Stimulated activated CD4-positive, alpha-beta T cell treated with anti-CD3 and anti-CD28 coated beads, TNF-alpha, amount 100 ng/mL, for 48 hours (primary cell): Measurements from ENCODE around the gene GRIP1.

Source experiments
- DNase-seq, 3 donors: peaks; one replicate each; pipeline ENCODE4 v3.0.0-alpha.2; 2020; ENCODE audit warnings: low read depth in 3 of 3

Gene GRIP1

GRCh38 chr12:66380769-66381535, 297.9 kb downstream of the GRIP1 start:
- DNase-seq: no peak

- no peak for DNase-seq
Measured at GRCh38 chr12:66379616-66380015, 299.3 kb downstream of the GRIP1 start.

GRCh38 chr12:66375560-66375959, 303.3 kb downstream of the GRIP1 start:
- DNase-seq: no peak

DNA sequence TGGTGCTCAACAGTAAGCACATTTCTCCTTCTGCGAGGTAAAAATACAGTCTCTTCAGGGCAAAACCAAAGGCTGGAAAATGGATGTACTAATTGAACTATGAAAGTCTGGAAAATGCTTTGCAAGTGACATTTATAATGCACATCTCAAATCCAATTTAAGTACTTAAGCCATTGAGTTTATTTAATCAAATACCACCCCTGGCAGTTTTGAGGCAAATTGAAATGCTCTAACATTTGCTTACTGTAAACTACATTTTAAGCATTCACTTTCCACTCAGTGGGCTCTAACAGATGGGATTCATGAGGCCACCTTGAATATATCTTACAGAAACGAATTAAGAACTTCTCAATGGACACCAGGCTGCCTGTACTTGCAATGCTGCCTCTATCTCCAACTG, 306.9 kb downstream of the GRIP1 start:
- DNase-seq: no peak

DNA sequence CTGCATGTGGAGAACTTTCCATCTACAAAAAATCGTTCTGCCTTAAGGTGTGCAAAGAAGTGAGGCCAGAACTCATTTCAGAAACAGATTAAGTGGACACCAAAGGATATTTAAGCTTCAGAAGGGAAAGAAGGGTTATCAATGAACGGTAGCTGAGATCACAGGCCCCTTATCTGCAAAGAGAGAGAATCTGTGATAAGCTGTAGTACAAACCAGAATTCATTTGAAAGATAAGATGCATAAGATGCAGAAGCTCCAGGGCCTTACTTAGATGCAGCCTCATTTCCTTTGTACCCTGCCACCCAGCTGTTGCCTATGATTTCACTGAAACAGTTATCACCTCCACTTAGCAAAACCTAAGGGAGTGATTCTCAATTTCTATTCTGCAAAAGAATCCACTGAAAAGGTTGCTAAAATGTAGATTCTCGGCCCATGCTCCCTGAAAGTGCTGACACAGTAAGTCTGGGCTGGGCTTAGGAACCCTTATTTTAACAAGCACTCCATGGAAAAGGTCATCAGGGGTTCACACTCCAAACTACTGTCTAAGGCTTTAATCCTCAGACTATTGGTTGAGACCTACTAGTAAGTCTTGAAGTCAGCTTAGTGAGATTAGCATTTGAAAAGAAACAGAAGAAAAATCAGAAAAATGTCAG, 311.7 kb downstream of the GRIP1 start:
- no peak for DNase-seq

DNA sequence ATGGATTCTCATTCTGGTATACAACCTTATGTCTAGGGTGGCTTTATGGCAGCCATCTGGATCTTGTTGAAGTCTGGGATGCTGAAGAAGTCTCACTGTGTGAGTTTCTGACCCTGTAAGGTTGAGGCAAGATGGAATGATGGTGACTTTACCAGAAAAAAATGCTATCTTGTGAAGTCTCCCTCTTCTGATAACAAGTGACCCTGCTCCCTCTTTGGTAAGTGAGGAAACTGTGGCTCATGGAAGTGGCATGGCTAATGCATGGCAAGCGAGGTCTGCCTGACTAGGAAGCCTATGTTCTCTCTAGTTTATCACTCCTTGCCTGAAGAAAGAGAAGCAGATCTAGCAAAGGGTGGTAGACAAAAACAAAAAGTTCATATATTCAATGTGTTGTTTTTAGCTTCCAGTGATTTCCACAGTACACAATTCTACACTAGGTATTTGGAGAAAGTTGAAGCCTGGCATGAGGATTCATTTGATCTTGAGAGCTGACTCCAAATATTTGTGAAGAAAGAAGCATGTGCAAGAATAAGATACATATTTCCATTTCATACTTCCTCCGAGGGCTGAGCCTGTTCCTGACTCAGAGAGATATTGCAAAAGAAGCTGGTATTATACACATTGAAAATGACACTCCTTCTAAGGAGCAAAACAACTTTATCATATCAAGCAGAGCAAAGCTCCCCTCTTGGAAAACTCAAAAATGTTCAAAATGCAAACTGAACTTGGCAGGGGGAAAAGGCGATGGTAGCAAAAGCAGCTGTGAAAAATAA, 313.0 kb downstream of the GRIP1 start:
- no peak for DNase-seq

- no peak for DNase-seq
Measured at GRCh38 chr12:66361703-66362102, 317.2 kb downstream of the GRIP1 start.

- no peak for DNase-seq
Measured at GRCh38 chr12:66359300-66359699, 319.6 kb downstream of the GRIP1 start.

DNA sequence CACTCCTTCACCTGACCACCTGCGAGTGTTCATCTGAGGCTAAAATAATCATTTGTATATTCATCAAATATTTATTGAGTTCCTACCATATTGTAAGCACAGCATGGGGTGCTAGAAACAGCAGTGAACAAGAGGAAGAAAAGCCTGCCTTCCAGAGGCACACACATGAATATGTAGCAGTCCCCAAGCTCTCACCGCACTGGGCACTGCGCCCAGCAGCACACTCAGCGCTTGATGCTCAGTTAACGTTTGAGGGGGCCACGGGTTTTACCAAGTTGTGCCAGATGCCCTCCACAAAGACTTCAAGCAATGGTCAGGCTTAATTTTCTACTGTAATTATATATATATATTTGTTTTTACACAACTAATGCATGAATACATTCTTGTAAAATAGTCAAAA, 324.6 kb downstream of the GRIP1 start:
- no peak for DNase-seq

- DNase-seq: no peak
Measured at GRCh38 chr12:66352899-66353298, 326.0 kb downstream of the GRIP1 start.

DNA sequence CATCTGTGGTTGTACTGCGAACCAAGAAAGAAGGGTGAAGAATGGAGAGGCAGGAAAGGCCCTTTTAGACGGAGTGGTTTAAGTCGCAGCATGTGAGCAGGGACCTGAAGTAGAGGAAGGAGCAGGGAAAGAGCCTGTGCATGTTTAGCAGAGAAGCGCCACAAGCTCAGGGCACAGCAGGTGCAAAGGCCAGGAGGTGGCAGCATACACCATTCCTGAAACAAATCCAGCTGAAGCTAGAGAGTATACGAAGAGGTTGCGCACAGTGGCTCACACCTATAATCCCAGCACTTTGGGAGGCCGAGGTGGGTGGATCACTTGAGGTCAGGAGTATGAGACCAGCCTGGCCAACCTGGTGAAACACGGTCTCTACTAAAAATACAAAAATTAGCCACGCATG, 326.7 kb downstream of the GRIP1 start:
- no peak for DNase-seq

- no peak for DNase-seq
Measured at GRCh38 chr12:66351301-66351700, 327.6 kb downstream of the GRIP1 start.

- DNase-seq: no peak
Measured at GRCh38 chr12:66345956-66346355, 332.9 kb downstream of the GRIP1 start.

GRCh38 chr12:66345212-66345611, 333.7 kb downstream of the GRIP1 start:
- DNase-seq: no peak

- DNase-seq: no peak
Measured at GRCh38 chr12:66341126-66341525, 337.8 kb downstream of the GRIP1 start.

DNA sequence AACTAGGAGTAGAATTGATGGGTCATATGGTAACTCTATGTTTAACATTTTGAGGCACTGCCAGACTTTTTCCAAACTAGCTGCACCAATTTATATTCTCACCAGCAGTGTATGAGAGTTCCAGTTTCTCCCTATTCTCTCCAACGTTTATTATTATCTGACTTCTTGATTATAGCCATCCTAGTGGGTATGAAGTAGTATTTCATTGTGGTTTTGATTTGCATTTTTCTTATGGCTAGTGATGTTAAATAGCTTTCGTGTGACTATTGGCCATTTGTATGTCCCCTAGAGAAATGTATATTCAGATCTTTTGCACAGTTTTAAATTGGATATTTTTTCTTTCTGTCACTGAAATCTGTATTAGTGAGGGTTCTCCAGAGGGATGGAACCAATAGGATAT, 338.7 kb downstream of the GRIP1 start:
- no peak for DNase-seq

DNA sequence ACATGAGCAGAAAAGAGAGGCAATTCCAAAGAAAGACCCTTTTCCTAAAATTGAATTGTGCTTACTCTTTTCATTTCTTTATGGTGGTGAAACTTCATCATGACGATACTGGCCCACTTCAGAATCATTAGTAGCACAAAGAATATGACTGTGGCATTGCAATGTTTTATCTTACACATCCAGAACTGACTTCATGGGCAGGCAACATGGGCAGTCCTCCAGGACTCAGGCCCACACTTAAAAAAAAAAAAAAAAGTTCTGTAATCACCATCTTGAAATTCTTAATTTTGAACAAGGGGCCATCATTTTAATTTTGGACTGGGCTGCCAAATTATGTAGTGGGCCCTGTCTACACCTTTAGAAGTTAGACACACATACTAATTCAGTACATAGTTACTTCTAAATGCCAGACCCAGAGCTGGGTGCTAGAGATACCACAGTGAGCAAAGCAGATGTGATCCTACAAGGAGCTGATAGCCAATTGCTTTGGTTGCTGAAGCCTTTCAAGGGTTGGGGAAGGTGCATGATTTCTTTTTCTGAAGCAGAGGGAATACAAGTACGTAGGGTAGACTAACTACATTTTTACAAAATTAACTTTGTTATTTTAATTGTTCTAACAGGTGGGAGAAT, 341.4 kb downstream of the GRIP1 start:
- DNase-seq: no peak

DNA sequence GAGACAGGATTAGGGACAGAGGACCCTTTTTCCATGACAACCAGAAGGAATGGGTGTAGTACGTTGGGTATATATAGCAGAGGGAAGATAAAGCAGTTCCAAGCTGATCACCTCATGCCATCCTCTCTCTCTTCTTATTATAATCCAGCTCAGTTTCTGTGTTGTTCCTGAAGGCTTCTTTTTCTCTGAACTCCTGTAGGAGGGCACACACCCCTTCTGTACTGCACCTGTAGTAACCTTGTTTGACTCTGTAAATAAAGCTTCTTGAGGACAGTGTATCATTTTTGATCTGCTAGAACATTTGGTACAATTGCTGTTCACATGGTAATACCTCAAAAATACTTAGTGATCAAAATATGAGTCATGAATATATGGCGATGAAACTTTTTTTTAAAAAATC, 343.1 kb downstream of the GRIP1 start:
- DNase-seq: no peak

- DNase-seq: no peak
Measured at GRCh38 chr12:66331814-66332213, 347.1 kb downstream of the GRIP1 start.

DNA sequence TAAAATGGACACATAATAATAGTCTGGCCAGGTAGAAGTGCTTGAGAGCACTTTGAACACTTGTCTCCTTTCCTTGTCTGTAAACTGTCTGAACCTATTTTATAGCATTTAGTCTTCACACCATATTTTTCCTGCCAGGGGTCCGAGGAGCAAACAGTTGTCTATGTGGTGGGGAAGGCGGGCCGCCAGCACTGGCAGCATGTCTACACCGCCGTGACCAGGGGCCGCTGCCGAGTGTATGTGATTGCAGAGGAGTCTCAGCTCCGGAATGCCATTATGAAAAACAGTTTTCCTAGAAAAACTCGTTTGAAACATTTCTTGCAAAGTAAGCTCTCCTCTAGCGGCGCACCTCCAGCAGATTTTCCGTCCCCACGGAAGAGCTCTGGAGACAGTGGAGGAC, 347.9 kb downstream of the GRIP1 start:
- DNase-seq: no peak

GRCh38 chr12:66329941-66330340, 348.9 kb downstream of the GRIP1 start:
- no peak for DNase-seq

DNA sequence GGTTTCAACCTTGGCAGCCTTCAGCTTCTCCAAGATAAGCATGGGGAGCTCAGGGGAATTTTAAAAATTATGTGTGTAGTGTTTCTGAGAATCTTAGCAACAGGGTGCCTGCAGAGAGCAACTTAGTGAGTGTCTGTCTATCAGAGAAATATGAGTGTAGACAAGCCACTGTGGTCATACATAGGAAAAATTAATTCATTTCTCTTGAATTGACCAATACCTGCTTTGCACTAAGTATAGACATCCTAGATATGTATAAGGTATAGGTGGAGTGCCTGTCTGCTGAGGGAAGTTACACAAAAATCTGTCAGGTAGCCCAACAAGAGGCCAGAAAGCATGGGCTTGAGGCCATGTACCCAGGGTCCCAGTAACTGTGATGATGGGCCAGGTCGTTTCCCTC, 355.9 kb downstream of the GRIP1 start:
- DNase-seq: no peak
